Thymus (tissue), 11 donors: ENCODE measurements around the gene DHX36. TPM values are rescaled to one million over a fixed set of nuclear protein-coding genes. Genes with fewer than 3 reads are reported as not detected.

Source experiments
- DNase-seq, 9 donors: peaks; one replicate each; pipeline ENCODE4 v3.0.0-alpha.2; 2013; ENCODE audit warnings: low spot score in 9 of 9, low read depth in 6 of 9, missing footprints in 1 of 9
- H3K27ac ChIP-seq, 2 donors: one replicate each; pipeline ENCODE4 v1.5.1; 2013; ENCODE audit warnings: control low read depth in 1 of 2, low read depth in 1 of 2, low read length in 1 of 2, mild to moderate bottlenecking in 1 of 2, moderate library complexity in 1 of 2
- H3K27me3 ChIP-seq, 2 donors: one replicate each; pipeline ENCODE4 v1.5.1; 2013; ENCODE audit warnings: low read length in 1 of 2; ENCODE audit not compliant: control insufficient read depth in 2 of 2, insufficient read depth in 1 of 2
- H3K36me3 ChIP-seq, 2 donors: one replicate each; pipeline ENCODE4 v1.5.1; 2013; ENCODE audit warnings: low read length in 1 of 2, mild to moderate bottlenecking in 1 of 2, moderate library complexity in 1 of 2; ENCODE audit not compliant: control insufficient read depth in 2 of 2, insufficient read depth in 2 of 2
- H3K4me1 ChIP-seq, 2 donors: one replicate each; pipeline ENCODE4 v1.5.1; 2013; ENCODE audit warnings: low read length in 2 of 2; ENCODE audit not compliant: control insufficient read depth in 2 of 2, insufficient read depth in 2 of 2
- H3K4me3 ChIP-seq, 2 donors: one replicate each; pipeline ENCODE4 v1.5.1; 2013; ENCODE audit warnings: low read length in 2 of 2, control low read depth in 1 of 2, mild to moderate bottlenecking in 1 of 2
- H3K9me3 ChIP-seq, 2 donors: one replicate each; pipeline ENCODE4 v1.5.1; 2013; ENCODE audit warnings: low read length in 1 of 2, mild to moderate bottlenecking in 1 of 2; ENCODE audit not compliant: control insufficient read depth in 2 of 2, insufficient read depth in 1 of 2
- WGBS: extraction: QIAGEN DNeasy Blood & Tissue Kit; methylation state at CpG from one replicate; pipeline ENCODE4 v1.1.7; 2013; 5-methylcytosine and 5-hydroxymethylcytosine counted together
- polyA plus RNA-seq: library from polyadenylated mRNA; stranded (reverse); fragments of 200-250 nt; gene quantifications from one replicate; pipeline ENCODE4 v1.2.3, GENCODE V29; 2013
- total RNA-seq: library from RNA; stranded (reverse); fragments of 120-200 nt; gene quantifications from one replicate; pipeline ENCODE4 v1.2.4, GENCODE V29; 2013
- donor health status: healthy.

Gene DHX36
- total and polyA plus RNA-seq, 2 donors, result 58.9 to 66.1 TPM

- H3K36me3 ChIP-seq, result no peaks in the 10 kb centered on the region
- 94% methylated on average over 5 of the region's 5 CpGs for WGBS
- no peaks in the 10 kb centered on the region for H3K4me1 ChIP-seq
- H3K9me3 ChIP-seq, result no peaks in the 10 kb centered on the region
- H3K27ac ChIP-seq, result no peak overlapping the region
- H3K4me3 ChIP-seq, result no peak overlapping the region
- no peaks in the 10 kb centered on the region for H3K27me3 ChIP-seq
- DNase-seq, result no peak
These were observed 82.8 kb downstream of the DHX36 start for GRCh38 chr3:154241496-154241895.

- no peaks in the 10 kb centered on the region for H3K36me3 ChIP-seq
- no peaks in the 10 kb centered on the region for H3K27me3 ChIP-seq
- no peak overlapping the region for H3K4me3 ChIP-seq
- DNase-seq, result no peak
- no peak overlapping the region for H3K27ac ChIP-seq
- 96% methylated on average over 6 of the region's 6 CpGs for WGBS
- no peaks in the 10 kb centered on the region for H3K4me1 ChIP-seq
- H3K9me3 ChIP-seq, result no peaks in the 10 kb centered on the region
These were observed 84.1 kb downstream of the DHX36 start for GRCh38 chr3:154240235-154240634.

DNA sequence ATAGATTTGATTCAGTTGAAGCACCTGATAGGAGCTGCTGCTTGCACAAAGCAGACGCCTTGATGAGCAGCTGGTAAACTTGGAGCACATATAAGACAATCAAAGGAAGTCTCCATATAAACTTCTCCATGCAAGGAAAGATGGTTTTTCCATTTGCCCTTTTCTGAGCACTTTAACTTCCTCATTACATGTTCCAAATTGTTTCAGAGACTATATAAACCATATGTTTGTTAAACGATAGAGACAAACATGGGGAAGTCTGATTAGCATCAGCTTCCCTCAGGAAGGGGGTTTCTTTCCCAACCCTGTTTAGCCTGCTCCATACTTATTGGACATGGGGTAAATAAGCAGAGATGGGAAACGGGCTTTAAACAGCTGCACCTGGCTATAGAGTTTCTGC lies 88.0 kb downstream of the DHX36 start:
- WGBS, result 50% methylated on average over 3 of the region's 3 CpGs
- Histone ChIP-seq H3K9me3 (no peaks in the 10 kb centered on the region), H3K27ac (no peak overlapping the region), H3K36me3 (no peaks in the 10 kb centered on the region), H3K4me1 (no peaks in the 10 kb centered on the region), H3K27me3 (no peaks in the 10 kb centered on the region), H3K4me3 (no peak overlapping the region)
- DNase-seq, result no peak

- H3K4me3 ChIP-seq, result no peak overlapping the region
- H3K27me3 ChIP-seq, result no peaks in the 10 kb centered on the region
- no peaks in the 10 kb centered on the region for H3K36me3 ChIP-seq
- WGBS, result 99% methylated on average over 1 of the region's 1 CpG
- H3K4me1 ChIP-seq, result no peaks in the 10 kb centered on the region
- DNase-seq, result no peak
- H3K27ac ChIP-seq, result no peak overlapping the region
- no peaks in the 10 kb centered on the region for H3K9me3 ChIP-seq
These were observed 89.0 kb downstream of the DHX36 start for GRCh38 chr3:154235330-154235729.

DNA sequence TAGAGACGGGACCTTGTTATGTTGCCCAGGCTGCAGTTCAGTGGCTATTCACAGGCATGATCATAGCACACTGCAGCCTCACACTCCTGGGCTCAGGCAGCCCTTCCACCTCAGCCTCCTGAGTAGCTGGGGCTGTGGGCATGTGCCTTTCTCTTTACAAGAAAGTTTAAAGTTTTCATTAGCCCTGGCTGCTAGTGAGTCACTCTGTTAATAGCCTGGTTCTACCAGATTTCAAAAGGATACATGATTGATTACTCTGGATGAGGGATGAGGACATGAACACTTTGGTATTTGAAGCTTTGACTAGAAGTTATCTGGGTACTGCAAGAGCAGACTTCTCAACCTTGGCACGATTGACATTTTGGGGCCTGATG lies 95.1 kb downstream of the DHX36 start:
- Histone ChIP-seq H3K36me3 (no peaks in the 10 kb centered on the region), H3K4me3 (no peak overlapping the region), H3K4me1 (no peaks in the 10 kb centered on the region), H3K9me3 (no peaks in the 10 kb centered on the region), H3K27me3 (no peaks in the 10 kb centered on the region), H3K27ac (no peak overlapping the region)
- no peak for DNase-seq
- 94% methylated on average over 2 of the region's 2 CpGs for WGBS

DNA sequence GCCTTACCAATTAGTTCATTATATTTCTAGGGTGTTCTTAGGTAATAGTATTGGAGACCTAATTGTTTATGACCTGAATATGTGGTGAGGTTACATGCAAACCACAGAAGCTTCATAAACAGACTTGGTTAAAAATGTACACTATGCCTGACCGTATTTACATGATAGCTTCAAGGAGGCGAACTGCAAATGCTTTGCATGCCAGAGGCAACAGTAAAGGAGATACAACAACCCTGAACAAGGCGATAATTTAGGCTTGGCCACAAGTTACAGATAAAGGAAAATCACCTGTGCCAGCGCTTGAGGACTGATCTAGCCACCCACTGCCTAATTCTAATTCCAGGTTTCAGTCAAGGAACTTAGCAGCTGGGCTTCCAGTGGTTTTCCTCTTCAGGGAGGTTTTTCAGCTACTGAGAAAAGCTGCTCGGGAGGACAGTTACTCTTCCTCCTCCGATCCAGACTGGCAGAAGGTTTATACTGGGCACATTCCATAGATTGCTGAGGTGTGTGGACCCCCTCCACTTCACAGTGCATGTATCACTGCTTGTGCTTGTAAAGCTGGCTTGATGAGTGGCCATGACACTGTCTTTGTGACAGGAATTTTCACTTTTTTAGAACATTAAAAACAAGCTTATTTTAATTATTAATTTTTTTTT lies 95.6 kb downstream of the DHX36 start:
- WGBS, result 96% methylated on average over 6 of the region's 6 CpGs
- H3K27ac ChIP-seq, result no peak overlapping the region

GRCh38 chr3:154227531-154227930 lies 96.8 kb downstream of the DHX36 start:
- H3K27me3 ChIP-seq, result no peaks in the 10 kb centered on the region
- no peaks in the 10 kb centered on the region for H3K9me3 ChIP-seq
- no peak overlapping the region for H3K4me3 ChIP-seq
- H3K27ac ChIP-seq, result no peak overlapping the region
- no peak for DNase-seq
- no peaks in the 10 kb centered on the region for H3K36me3 ChIP-seq
- H3K4me1 ChIP-seq, result no peaks in the 10 kb centered on the region
- WGBS, result 93% methylated on average over 3 of the region's 3 CpGs

More for the DNA sequence above, 95.6 kb downstream of the DHX36 start:
- H3K4me3 ChIP-seq, result no peak overlapping the region
- no peak for DNase-seq
- H3K27me3 ChIP-seq, result no peaks in the 10 kb centered on the region
- no peaks in the 10 kb centered on the region for H3K9me3 ChIP-seq
- H3K4me1 ChIP-seq, result no peaks in the 10 kb centered on the region
- H3K36me3 ChIP-seq, result no peaks in the 10 kb centered on the region

DNA sequence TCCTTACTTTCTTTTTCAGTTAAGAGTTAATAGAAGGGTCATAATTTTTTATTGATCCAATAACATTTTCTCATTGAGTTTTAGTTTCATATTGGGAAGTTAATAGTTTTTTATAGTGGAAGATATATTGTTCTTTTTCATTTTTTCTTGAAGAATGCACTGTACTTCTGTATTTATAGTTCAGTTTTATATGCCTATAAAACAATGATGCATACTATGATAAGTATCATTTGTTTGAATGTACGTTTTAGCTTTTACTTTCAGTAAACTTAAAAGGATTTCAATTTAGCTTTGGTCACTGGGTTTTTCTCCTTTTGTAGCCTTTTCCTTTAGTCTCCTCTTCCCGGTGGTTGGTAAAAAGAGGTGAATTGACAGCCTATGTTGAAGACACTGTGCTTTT lies 98.8 kb downstream of the DHX36 start:
- Histone ChIP-seq H3K4me1 (no peaks in the 10 kb centered on the region), H3K4me3 (no peak overlapping the region), H3K36me3 (no peaks in the 10 kb centered on the region), H3K27ac (no peak overlapping the region), H3K9me3 (no peaks in the 10 kb centered on the region), H3K27me3 (no peaks in the 10 kb centered on the region)
- DNase-seq, result no peak
- WGBS, result 90% methylated on average over 2 of the region's 2 CpGs

DNA sequence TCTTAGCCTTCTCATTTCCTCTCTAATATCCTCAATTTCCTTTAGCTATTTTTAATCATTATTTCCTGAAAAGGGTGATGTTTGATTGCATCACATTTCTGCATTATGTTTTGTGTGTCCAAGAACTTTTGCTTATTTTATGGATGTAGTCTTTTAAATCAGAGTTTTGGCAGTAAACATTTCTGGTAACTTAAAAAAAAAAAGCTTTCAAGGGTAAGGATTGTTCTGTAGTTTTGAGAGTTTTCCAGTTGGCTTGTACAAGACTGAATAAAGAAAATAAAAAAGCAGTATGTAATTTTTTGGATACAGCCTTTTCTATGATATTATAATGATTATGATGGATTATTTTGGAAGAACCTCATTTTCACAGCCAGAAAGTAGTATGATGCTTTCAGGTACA lies 99.4 kb downstream of the DHX36 start:
- no peak for DNase-seq
- Histone ChIP-seq H3K36me3 (no peaks in the 10 kb centered on the region), H3K27ac (no peak overlapping the region), H3K27me3 (no peaks in the 10 kb centered on the region), H3K4me3 (no peak overlapping the region), H3K9me3 (no peaks in the 10 kb centered on the region), H3K4me1 (no peaks in the 10 kb centered on the region)

DNA sequence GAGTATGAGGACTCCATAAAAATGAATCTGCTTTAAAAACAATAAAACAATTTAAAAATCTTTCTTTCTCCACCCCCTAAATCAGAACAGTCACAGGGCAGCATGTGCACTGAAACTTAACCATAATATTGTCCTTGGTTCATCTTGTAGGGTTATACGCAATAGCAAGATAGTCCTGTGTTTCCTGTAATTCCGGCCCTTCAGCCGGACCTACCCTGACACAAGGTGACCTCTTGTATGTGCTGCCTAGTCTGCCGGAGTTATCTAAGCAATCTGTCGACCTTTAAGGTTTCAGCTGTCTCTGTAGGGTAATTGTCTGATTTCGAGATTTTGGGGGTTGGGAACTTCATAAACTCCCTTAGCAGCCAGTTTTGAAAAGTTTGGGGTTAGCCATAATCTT lies 99.9 kb downstream of the DHX36 start:
- Histone ChIP-seq H3K27me3 (no peaks in the 10 kb centered on the region), H3K4me1 (no peaks in the 10 kb centered on the region), H3K9me3 (no peaks in the 10 kb centered on the region), H3K36me3 (no peaks in the 10 kb centered on the region), H3K27ac (no peak overlapping the region), H3K4me3 (no peak overlapping the region)
- DNase-seq, result no peak
- WGBS, result 88% methylated on average over 6 of the region's 6 CpGs
